ENCODE results near the gene RAVER1.

RAVER1 gene

DNA sequence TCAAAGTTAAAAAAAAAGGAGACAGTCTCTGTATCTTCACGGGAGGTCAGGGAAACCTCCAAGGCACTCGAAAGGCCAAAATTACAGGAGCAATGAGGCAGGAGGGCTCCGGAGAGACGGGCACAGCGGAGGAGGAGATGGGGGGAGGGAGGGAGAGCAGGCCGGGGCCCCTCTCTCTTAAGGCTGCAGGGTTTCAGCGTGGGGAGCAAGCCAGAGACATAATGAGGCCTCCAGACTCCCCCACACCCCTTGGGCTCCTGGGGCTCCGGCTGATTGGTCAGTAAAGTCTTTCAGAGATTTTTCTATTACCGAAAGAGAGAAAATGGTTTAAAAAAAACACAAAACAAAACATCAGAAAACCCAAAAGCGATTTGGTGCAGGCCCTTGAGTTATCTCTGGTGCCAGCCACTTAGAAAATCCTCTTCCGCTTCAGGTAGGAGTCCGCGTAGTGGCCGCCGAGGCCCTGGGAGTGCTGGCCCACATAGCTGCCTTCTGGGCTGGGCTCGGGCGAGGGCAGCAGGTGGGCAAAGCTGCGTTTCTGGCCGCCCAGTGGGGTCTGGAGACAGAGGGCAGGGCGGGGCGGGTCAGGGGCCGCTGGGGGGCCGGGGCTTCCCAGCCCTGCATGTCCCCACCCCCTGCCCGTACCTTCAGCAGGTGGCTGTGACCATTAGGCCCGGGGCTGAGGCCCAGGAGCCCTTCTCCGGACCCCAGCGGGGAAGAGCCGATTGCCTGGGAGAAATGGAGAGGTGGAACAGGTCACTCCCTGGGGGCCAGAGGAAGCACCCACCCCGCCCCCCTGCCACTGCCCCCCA lies 16.1 kb downstream of the RAVER1 start:
- DNase-seq, result no peak

DNA sequence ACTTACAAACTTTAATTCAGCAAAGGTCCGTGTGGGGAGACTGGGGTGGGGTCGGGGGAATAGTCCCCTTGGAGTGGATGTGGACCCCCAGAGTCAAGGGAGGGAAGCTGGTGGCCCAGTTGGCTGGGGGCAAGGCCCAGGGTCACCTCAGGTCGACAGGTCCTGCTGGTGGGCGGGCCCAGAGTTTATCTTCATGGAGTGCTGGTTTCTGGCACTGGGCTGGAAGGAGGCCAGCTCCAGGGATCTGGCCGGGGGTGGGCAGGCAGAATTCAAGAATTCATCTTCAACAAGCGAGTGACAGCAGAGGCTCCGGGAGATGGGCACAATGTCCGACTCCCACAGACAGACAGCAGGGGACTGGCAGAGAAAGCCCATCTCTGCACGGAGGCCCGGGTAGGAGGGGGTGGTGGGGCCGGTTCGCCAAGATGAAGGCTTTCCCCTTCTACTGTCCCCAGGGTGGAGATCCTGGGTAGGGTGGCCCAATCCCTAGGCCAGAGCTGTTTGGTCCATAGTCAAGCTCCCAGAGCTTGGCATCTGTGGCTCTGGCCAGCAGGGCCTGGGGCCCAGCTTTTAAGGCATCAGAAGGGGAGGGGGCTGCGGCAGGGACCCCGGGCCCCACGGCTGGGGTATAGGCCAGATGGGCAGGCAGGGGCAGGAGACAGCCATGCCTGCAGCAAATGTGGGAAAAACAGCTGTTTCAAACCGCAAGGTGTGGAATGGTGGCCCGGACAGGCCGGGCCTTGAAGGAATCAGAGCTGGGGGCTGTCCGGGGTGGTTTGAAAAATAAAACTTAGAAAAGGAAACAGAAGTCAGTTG lies 16.9 kb downstream of the RAVER1 start:
- DNase-seq, result no peak

DNA sequence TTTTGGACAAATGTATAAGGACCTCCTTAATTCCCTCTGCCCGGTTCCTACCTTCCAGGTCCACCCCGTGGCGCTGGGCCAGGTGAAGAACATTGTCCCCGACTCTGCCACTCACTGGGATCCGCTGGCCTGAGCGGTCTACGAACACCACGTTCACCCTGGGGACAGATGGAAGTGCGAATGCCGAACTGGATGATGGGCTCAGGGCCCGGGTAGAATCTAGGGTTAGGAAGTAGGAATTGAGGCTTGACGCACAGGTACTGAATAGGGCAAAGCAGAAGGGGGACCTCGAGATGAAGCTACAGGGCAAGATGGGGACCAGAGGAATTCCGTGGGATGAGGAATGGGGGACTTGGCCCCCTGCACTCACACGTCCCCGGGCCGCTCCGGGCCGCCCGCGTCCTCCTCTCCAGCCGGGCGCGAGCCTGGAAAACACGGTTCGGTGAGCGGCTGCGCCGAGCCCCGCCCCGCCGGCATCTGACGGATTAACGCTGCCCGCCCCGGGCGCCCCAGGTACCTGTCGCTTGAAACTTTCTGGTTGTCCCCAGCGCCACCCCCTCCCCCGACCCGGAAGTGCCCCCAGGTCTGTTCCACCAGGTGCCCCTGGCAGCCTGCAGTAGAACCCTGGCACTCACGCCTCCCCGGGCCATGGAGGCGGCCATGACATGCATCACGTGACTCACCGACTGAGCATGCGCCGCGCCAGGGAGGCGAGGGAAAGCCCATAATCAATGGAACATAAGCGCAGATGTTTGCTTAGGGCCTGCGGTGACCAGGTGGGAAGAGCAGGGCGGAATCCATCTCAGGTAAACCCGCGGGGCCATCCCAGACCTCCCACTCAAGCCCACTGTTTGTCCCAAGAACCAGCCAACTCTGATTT lies 17.8 kb downstream of the RAVER1 start, which contains the start of gene FDX2:
Gene FDX2 (minus strand): TSS at position 681 of the 880 bp plus-strand sequence. CDS start 19 bp downstream, at position 662.
- DNase-seq, result peak; percentile 93

DNA sequence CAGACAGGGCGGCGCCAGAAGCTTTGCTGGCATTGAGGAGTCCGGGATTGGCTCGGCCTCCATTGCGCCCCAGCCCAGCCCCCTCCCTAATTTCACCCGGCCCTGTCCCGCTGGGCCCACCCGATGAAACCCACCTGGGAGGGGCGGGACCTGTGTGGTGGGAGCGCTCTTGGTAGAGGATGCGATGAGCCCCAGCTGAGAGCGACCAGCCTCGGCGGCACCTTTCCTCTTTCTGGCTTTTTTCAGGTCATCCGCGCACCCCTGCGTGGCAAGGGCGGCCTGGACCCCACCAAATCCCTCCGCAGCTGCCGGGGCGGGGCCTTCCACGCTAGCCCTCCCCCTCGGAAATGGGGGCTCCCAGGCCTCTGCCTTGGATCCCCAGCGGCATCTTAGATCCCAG lies 23.9 kb downstream of the RAVER1 start, which contains the start of gene ZGLP1:
Gene ZGLP1 (minus strand): TSS at position 393 of the 400 bp plus-strand sequence.
- no peak for DNase-seq

DNA sequence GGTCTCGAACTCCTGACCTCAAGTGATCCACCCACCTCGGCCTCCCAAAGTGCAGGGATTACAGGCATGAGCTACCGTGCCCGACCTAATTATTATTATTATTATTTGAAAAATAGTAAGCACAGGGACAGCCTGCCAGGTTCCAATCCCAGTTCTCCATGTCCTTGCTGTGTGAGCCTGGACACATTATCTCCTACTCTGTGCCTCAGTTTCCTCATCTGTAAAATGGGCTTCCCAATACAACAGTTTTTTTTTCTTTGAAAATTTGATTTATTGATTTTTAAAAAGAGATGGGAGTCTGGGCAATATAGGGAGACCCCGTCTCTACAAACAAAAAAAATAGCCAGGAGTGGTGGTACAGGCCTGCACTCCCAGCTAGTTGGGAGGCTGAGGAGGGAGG lies 27.0 kb downstream of the RAVER1 start:
- no peak for DNase-seq

DNA sequence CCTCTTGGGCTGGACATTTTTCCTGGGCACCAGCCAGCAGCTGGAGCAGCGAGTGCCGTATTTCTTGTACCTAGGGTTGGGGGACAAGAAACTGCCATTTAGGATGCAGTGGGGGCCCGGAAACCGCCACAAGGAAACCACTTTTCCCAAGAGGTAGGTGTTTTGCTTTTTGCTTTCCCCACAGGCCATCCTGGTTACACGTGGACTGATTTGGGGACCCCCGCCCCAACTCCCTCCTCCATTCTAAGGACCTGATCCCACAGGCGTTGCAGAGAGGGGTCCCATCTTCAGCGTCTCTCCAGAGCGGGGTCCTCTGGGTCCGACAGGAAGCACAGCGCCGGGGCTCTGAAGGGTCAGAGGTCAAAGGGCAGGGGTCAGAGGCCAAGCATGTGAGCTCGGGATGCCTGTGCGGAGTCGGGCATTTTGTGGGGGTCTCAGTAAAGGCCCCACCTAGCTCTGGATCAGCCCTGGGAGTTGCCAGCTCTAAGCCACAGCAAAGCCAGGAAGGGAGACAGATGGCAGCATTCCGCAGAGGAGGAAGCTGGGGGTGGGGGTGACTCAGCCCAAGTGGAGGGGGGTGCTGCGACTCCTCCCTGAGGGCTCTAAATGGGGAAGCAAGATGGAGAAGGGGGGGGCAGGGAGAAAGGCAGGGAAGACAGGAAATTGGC lies 28.1 kb downstream of the RAVER1 start:
- no peak for DNase-seq

DNA sequence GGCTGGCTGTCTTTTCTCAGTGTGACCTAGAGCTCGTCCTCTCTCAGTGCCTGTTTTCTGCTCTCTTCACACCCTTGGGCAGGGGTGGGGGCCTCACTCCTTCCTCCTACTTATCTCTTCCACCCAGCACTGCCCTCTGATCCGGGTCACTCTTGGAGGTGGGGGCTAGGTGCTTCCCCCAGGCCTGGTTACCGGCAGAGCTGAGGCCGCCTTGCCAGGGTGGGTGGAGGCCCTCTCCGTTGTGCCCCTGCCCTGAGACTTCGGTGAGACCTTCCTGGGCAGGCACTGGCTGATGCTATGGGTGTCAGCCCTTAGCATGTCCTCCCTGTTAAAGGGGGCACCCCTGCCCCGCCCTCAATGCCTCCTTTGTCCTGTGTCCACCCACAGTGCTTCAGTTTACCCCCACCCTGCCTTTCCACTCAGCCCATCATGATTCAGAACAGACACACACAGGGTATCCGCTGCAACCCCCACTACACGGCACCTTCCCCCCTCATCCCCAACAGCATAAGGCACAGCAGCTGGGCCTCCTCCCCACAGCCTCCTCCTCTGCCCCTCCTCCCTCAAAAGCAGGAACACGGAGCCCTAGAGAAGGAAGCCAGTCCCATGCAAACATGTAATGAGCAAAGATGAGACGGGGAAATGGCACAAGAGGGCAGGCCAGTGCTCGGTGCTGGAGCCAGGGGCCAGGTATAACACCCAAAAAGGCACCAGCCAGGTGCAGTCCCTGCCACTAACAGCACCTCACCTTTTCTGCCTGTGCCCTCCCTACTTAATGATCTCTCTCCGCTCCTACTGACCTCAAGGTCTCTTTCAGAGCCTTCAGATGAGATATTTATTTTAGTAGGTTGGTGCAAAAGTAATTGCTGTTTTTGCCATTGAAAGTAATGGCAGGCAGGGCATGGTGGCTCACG lies 33.5 kb downstream of the RAVER1 start:
- DNase-seq, result no peak

DNA sequence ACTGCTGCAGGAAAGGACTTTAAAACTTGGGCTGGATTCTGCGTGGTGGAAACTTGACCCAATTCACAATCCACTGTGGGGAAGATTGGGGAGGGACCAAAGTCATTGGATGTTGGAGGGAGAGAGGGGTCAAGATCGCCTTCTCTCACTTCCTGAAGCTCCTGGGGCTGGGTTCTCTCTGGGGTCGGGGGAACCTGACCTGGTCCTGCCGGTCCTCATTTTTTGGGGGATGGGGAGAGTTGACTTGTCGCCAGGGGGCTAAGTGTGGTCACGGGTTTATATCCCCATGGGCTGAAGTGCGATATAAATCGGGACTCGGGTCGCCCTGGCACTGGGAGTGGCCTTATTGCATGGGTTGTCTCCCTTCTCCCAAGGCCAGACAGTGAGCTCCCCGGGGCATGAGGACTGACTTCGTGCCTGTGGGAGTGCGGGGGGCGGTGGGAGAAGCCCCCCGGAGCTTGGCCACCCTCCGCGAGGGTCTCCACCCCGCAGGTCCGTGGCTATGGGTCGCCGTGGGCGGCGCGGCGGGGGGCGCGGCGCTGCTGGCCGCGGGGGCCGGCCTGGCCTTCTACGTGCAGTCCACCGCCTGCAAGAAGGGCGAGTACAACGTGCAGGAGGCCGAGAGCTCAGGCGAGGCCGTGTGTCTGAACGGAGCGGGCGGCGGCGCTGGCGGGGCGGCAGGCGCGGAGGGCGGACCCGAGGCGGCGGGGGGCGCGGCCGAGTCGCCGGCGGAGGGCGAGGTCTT lies 37.3 kb downstream of the RAVER1 start:
- DNase-seq, result no peak

DNA sequence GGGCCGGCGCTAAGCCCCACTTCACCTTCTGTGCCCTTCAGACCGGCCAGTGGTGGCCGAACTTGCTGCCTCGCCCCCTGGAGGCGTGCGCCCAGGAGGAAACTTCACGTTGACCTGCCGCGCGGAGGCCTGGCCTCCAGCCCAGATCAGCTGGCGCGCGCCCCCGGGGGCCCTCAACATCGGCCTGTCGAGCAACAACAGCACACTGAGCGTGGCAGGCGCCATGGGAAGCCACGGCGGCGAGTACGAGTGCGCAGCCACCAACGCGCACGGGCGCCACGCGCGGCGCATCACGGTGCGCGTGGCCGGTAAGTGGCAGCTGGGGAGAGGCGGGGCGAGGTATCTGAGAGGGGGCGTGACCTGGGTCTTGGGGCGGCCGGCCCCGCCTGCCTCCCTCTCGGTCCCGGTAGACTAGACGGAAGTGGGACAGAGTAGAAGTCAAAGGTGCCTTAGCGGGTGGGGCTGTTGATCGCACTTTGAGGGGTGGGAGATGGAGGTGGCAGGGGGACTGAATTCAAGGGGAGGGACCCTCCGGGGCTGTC lies 38.0 kb downstream of the RAVER1 start:
- peak; percentile 65 for DNase-seq

DNA sequence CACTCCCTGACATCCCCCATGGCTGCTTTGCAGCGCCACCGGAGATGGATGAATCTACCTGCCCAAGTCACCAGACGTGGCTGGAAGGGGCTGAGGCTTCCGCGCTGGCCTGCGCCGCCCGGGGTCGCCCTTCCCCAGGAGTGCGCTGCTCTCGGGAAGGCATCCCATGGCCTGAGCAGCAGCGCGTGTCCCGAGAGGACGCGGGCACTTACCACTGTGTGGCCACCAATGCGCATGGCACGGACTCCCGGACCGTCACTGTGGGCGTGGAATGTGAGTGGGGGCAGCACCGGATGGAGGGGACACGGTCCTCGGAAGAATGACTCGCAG lies 39.0 kb downstream of the RAVER1 start:
- DNase-seq, result no peak

DNA sequence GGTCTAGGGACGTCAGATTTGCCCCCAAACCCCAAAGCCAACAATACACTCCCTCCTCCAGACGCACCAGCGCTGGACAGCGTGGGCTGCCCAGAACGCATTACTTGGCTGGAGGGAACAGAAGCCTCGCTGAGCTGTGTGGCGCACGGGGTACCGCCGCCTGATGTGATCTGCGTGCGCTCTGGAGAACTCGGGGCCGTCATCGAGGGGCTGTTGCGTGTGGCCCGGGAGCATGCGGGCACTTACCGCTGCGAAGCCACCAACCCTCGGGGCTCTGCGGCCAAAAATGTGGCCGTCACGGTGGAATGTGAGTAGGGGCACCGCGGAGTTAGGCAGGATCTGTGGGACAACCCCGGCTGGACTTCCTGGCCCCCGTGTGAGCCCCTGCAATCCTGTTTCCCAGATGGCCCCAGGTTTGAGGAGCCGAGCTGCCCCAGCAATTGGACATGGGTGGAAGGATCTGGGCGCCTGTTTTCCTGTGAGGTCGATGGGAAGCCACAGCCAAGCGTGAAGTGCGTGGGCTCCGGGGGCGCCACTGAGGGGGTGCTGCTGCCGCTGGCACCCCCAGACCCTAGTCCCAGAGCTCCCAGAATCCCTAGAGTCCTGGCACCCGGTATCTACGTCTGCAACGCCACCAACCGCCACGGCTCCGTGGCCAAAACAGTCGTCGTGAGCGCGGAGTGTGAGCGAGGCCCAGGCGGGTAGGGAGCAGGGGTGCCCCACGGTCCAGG lies 39.5 kb downstream of the RAVER1 start:
- DNase-seq, result no peak

DNA sequence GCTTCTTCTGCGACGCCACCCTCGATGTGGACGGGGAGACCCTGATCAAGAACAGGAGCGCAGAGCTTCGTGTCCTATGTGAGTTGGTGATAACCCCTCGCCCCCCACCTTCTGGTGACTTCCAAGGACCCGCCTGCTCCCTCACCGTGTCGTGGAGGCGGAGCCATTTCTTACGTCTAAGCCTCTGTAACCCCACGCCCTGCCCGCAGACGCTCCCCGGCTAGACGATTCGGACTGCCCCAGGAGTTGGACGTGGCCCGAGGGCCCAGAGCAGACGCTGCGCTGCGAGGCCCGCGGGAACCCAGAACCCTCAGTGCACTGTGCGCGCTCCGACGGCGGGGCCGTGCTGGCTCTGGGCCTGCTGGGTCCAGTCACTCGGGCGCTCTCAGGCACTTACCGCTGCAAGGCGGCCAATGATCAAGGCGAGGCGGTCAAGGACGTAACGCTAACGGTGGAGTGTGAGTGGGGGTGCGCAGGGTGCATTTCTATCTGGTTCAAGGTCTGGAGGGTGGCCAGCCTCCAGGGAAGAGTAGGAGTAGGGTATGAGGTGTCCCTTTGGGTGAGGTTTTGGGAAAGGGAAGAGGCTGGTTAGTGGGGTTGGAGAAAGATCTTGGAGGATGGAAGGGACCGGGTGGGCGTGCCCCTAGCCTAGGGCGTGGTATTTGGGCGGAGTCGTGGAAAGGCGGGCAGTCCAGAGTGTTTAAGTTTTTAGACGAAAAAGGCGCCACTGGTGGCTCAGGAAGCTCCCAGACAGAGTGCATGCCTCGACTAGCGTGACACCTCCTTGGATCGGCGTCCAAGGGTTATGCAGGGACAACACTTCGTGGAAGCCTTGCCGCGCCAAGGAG lies 40.3 kb downstream of the RAVER1 start:
- DNase-seq, result no peak

DNA sequence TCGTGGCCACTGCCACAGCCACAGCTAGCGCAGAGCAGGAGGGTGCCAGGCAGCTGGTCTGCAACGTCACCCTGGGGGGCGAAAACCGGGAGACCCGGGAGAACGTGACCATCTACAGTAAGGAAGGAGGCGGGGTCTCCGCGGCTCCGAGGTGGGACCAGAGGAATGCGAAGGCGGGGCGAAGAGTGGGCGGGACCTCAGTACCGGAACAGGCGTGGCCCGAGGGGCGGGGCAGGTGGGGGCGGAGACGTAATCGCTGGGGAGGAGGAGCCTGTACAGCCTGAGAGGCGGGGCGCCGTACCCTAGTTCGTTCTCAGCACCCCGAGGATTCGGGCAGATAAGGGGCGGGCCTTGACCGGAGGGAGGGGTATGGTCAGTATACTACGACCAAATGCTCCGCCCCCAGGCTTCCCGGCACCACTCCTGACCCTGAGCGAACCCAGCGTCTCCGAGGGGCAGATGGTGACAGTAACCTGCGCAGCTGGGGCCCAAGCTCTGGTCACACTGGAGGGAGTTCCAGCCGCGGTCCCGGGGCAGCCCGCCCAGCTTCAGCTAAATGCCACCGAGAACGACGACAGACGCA lies 41.0 kb downstream of the RAVER1 start:
- DNase-seq, result peak; percentile 68

DNA sequence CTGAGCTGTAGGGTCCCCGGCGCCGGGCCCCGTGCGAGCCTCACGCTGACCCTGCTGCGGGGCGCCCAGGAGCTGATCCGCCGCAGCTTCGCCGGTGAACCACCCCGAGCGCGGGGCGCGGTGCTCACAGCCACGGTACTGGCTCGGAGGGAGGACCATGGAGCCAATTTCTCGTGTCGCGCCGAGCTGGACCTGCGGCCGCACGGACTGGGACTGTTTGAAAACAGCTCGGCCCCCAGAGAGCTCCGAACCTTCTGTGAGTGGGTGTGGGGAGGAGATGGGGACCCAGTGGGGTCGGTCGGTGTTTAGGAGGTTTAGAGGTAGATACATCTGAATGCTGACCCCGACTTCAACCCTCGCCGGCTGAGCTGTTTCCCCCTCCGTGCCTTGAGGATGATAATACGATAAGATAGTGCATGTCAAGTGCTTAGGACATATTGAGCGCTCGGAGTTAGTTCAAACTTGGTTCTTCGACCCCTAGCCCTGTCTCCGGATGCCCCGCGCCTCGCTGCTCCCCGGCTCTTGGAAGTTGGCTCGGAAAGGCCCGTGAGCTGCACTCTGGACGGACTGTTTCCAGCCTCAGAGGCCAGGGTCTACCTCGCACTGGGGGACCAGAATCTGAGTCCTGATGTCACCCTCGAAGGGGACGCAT lies 41.6 kb downstream of the RAVER1 start:
- no peak for DNase-seq

DNA sequence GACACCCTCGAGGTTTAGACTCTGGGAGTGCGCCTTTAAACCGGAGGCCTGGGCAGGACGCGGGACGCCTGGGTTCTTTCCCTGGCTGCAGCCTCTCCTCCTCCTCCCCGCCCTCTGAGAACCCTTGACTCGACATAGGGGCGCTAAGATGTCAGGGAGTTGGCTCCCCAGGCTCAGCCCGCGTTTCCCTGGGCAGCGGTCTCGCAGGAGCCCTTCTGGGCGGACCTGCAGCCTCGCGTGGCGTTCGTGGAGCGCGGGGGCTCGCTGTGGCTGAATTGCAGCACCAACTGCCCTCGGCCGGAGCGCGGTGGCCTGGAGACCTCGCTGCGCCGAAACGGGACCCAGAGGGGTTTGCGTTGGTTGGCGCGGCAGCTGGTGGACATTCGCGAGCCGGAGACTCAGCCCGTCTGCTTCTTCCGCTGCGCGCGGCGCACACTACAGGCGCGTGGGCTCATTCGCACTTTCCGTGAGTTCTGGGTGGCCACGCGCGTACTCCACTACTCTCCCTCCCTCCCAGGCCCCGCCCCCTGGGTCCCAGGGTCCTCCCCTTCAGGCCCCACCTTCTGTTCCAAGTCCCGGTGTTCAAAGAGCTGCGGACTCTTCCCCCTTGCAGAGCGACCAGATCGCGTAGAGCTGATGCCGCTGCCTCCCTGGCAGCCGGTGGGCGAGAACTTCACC lies 42.3 kb downstream of the RAVER1 start:
- DNase-seq, result peak; percentile 68

DNA sequence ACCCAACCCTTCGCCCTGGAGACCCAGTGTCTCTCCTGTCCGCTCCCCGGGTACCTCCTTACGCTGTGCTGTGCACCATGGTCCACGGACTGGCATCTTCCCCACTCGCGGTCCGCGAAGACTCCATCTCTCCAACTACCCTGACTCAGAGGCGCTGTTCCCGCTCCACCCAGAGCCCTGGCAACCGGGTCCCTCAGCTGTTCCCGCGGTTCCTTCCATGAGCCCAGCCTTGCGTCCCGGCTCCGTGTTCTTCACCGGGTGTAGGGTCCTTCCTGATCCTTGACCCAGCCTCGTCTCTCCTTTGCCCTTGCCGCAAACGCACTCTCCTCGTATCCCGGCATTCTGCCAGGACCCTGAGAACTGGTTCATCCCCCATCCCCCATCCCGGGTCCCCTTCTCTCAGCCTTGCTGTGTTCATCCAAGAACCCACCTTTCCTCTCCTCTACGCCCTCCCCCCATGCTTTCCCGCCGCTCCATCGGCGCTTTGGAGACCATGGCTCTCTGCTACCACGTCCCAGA lies 42.9 kb downstream of the RAVER1 start:
- DNase-seq, result no peak

DNA sequence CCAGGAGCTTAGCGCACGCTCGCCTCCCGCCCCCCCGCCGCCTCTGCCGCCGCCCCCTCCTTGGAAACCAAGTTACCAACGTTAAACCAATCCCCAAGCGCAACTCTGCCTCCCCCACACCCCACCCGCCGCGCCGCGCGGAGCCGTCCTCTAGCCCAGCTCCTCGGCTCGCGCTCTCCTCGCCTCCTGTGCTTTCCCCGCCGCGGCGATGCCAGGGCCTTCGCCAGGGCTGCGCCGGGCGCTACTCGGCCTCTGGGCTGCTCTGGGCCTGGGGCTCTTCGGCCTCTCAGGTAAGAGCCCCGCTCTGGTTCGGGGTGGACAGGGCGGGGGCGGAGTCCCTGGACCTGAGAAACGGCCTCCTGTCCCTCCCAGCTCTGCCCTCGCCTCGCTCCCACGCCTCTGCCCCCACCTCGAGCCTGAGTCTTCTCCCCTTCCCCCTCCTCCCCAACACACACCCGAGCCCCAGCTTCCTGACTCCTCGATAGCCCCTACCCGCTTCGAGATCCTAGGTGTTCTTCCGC lies 43.4 kb downstream of the RAVER1 start, which contains the start of gene ICAM5:
Gene ICAM5 (plus strand): TSS at position 117 of the 521 bp plus-strand sequence. CDS start 92 bp downstream, at position 209.
- peak; percentile 67 for DNase-seq
